ENCODE results near the gene WDTC1. TPM values are rescaled to one million over a fixed set of nuclear protein-coding genes. Genes with fewer than 3 reads are reported as not detected.
"Not testable (repeated sequence)": the region's sequence is repeated elsewhere in the genome, so short reads cannot be mapped to it uniquely, and the experiment has no call there.

Gene WDTC1
- total RNA-seq (10 to 100 TPM; 43.4 to 56.5 (median 49.4) TPM), polyA plus RNA-seq (10 to 100 TPM in 1 of 3 donors, 1 to 10 TPM in 2; 7.7 to 21.1 (median 8.5) TPM)
- long read RNA-seq, donor 1, full-length matches to known transcripts, result 4 of 4 reads
- long read RNA-seq, donor 1, partial matches to known transcripts, result 0 of 4 reads
- long read RNA-seq, donor 1, other reads (novel, unspliced or antisense), result 0 of 4 reads
- long read RNA-seq, donor 2, full-length matches to known transcripts, result 2 of 2 reads
- long read RNA-seq, donor 2, partial matches to known transcripts, result 0 of 2 reads
- long read RNA-seq, donor 2, other reads (novel, unspliced or antisense), result 0 of 2 reads

GRCh38 chr1:27234049-27234882 is at the start of gene WDTC1:
Gene WDTC1, plus strand, starts transcription at chr1:27234632. Its CDS starts 26,423 bp downstream, at chr1:27261055.
- peak within 1 kb of the TSS; percentile 77 to 96 (median 93) for H3K27ac ChIP-seq
- WGBS, 5 donors, result 0 to 1% (median 1%) methylated on average over 39 to 71 of the region's 71 CpGs
- intact Hi-C loops (cut with DNase I; ENCODE audit: low total_unique reads), result no loop called here

GRCh38 chr1:27184665-27185064 is 49.8 kb upstream of the WDTC1 start:
- intact Hi-C loops (cut with DNase I; ENCODE audit: low total_unique reads); H3K4me3 ChIP-seq; H3K4me1 ChIP-seq; H3K27ac ChIP-seq; H3K27me3 ChIP-seq (replicated peaks in 1 of 7); H3K36me3 ChIP-seq: not testable (repeated sequence)
- peaks cover 0 to 44% (median 28%) of the 10 kb centered on the region in 8 donors for H3K9me3 ChIP-seq
- DNase-seq, result peak; percentile 6
- WGBS, 5 donors, result 89 to 97% (median 90%) methylated on average over 3 of the region's 3 CpGs

More at GRCh38 chr1:27234049-27234882, at the start of gene WDTC1:
- Histone ChIP-seq H3K4me3 (peak within 1 kb of the TSS; percentile 74 to 97 (median 92)), H3K36me3 (no peaks in the 10 kb centered on the region), H3K9me3 (no peaks in the 10 kb centered on the region), H3K27me3 (replicated peaks in 1 of 7) (no peaks in the 10 kb centered on the region), H3K4me1 (peaks cover 17 to 43% (median 36%) of the 10 kb centered on the region in 6 donors)
- DNase-seq, result peak; percentile 100
- TF ChIP-seq POLR2AphosphoS5 (IDR thresholded peaks at IDR 0.05) (peak; percentile 88 to 95 (median 91)), POLR2A (IDR thresholded peaks at IDR 0.05) (peak in 1 of 3 donors; percentile 77)
- TF ChIP-seq, protein P1, sequence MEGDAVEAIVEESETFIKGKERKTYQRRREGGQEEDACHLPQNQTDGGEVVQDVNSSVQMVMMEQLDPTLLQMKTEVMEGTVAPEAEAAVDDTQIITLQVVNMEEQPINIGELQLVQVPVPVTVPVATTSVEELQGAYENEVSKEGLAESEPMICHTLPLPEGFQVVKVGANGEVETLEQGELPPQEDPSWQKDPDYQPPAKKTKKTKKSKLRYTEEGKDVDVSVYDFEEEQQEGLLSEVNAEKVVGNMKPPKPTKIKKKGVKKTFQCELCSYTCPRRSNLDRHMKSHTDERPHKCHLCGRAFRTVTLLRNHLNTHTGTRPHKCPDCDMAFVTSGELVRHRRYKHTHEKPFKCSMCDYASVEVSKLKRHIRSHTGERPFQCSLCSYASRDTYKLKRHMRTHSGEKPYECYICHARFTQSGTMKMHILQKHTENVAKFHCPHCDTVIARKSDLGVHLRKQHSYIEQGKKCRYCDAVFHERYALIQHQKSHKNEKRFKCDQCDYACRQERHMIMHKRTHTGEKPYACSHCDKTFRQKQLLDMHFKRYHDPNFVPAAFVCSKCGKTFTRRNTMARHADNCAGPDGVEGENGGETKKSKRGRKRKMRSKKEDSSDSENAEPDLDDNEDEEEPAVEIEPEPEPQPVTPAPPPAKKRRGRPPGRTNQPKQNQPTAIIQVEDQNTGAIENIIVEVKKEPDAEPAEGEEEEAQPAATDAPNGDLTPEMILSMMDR (IDR thresholded peaks at IDR 0.05 in 8 of 11, conservative IDR thresholded peaks at IDR 0.05 in 3 of 11), result peak in 2 of 11 experiments; percentile 14 to 27

- WGBS, 5 donors, result 72 to 85% (median 79%) methylated on average over 8 of the region's 8 CpGs
- H3K4me1 ChIP-seq, result peaks cover 0 to 25% (median under 1%) of the 10 kb centered on the region in 6 donors
- TF ChIP-seq, protein P1 (IDR thresholded peaks at IDR 0.05 in 8 of 11, conservative IDR thresholded peaks at IDR 0.05 in 3 of 11), result no peak
- intact Hi-C loops (cut with DNase I; ENCODE audit: low total_unique reads), result loop anchor here (10.0 kb wide), 1 partner anchor 87 kb away; no protein-coding TSS in a partner anchor
- H3K4me3 ChIP-seq, result no peak overlapping the region
- H3K27ac ChIP-seq, result peak overlapping the region in 5 of 8 donors; percentile 29 to 58 (median 37)
- H3K27me3 ChIP-seq (replicated peaks in 1 of 7), result no peaks in the 10 kb centered on the region
- no peaks in the 10 kb centered on the region for H3K9me3 ChIP-seq
- H3K36me3 ChIP-seq, result no peaks in the 10 kb centered on the region
- peak; percentile 30 for DNase-seq
These were observed 42.3 kb upstream of the WDTC1 start for GRCh38 chr1:27192039-27192529.

GRCh38 chr1:27193194-27193593 is 41.2 kb upstream of the WDTC1 start:
- H3K4me1 ChIP-seq, result peaks cover 5 to 27% (median 9%) of the 10 kb centered on the region in 6 donors
- no peak overlapping the region for H3K4me3 ChIP-seq
- WGBS, 5 donors, result 93 to 100% (median 98%) methylated on average over 1 of the region's 1 CpG
- H3K27me3 ChIP-seq (replicated peaks in 1 of 7), result no peaks in the 10 kb centered on the region
- no peaks in the 10 kb centered on the region for H3K36me3 ChIP-seq
- no peak for DNase-seq
- peak overlapping the region in 4 of 8 donors; percentile 8 to 58 (median 36) for H3K27ac ChIP-seq
- H3K9me3 ChIP-seq, result no peaks in the 10 kb centered on the region
- TF ChIP-seq POLR2A (IDR thresholded peaks at IDR 0.05) (no peak), POLR2AphosphoS5 (IDR thresholded peaks at IDR 0.05) (no peak)
- TF ChIP-seq, protein P1 (IDR thresholded peaks at IDR 0.05 in 8 of 11, conservative IDR thresholded peaks at IDR 0.05 in 3 of 11), result no peak
- intact Hi-C loops (cut with DNase I; ENCODE audit: low total_unique reads), result loop anchor here (10.0 kb wide), 1 partner anchor 88 kb away; no protein-coding TSS in a partner anchor

All from spleen (tissue), 13 donors.